Measurements from ENCODE around the gene HM13. TPM values are rescaled to one million over a fixed set of nuclear protein-coding genes. Genes with fewer than 3 reads are reported as not detected.

Gene HM13
- total and polyA plus RNA-seq, 2 of the 13 experiments (the other 11 are each of a cell fraction or from before 2014, with no cell fraction given), result 118 to 243 TPM

- TF ChIP-seq MZF1 (CRISPR knock-in tag; IDR thresholded peaks at IDR 0.05; ENCODE audit: borderline replicate concordance), result no peak; the same call in 1 of the 2 replicates
- TF ChIP-seq SIN3A (IDR thresholded peaks at IDR 0.05; ENCODE audit: borderline replicate concordance, low read depth, low read length), result peak; percentile 98
- TF ChIP-seq HOMEZ (CRISPR knock-in tag; IDR thresholded peaks at IDR 0.05; ENCODE audit: low read depth), result peak; percentile 82
- TF ChIP-seq TCF12 (IDR thresholded peaks at IDR 0.05), result no peak
- peak; percentile 93; the same call in 1 of the 2 replicates for TF ChIP-seq TCF12 (CRISPR knock-in tag; IDR thresholded peaks at IDR 0.05)
- peak; percentile 73 for TF ChIP-seq PITX1 (CRISPR knock-in tag; IDR thresholded peaks at IDR 0.05)
- TF ChIP-seq ZNF670 (CRISPR knock-in tag; IDR thresholded peaks at IDR 0.05; ENCODE audit: borderline replicate concordance), result peak; percentile 93
- peak; percentile 3; the same call in 1 of the 2 replicates for TF ChIP-seq POGZ (CRISPR knock-in tag; IDR thresholded peaks at IDR 0.05)
- peak; percentile 28; the same call in 1 of the 2 replicates for TF ChIP-seq ZNF773 (CRISPR knock-in tag; IDR thresholded peaks at IDR 0.05; ENCODE audit: borderline replicate concordance)
- TF ChIP-seq RAD21 (CRISPR knock-in tag; IDR thresholded peaks at IDR 0.05), result peak; percentile 60
- peak; percentile 98 for TF ChIP-seq HNRNPH1 (optimal IDR thresholded peaks at IDR 0.05; ENCODE audit: low read depth, low read length)
- TF ChIP-seq RNF219 (CRISPR knock-in tag; IDR thresholded peaks at IDR 0.05), result peak; percentile 8; the same call in 1 of the 2 replicates
- TF ChIP-seq MIXL1 (CRISPR knock-in tag; IDR thresholded peaks at IDR 0.05), result peak; percentile 96; the same call in 1 of the 2 replicates
- TF ChIP-seq ZHX1 (CRISPR knock-in tag; IDR thresholded peaks at IDR 0.05; ENCODE audit: low read depth), result no peak; the same call in 1 of the 2 replicates
- peak; percentile 97 for TF ChIP-seq GTF3A (CRISPR knock-in tag; conservative IDR thresholded peaks at IDR 0.05)
- TF ChIP-seq MLLT10 (CRISPR knock-in tag; IDR thresholded peaks at IDR 0.05), result peak; percentile 4; the same call in 1 of the 2 replicates
- peak; percentile 92 for TF ChIP-seq PAX8 (CRISPR knock-in tag; IDR thresholded peaks at IDR 0.05; ENCODE audit: borderline replicate concordance)
- peak; percentile 95; the same call in 1 of the 2 replicates for TF ChIP-seq AKAP8 (CRISPR knock-in tag; IDR thresholded peaks at IDR 0.05)
- no peak; the same call in 1 of the 2 replicates for TF ChIP-seq SMAD9 (CRISPR knock-in tag; IDR thresholded peaks at IDR 0.05)
- peak; percentile 93 for TF ChIP-seq MYPOP (CRISPR knock-in tag; IDR thresholded peaks at IDR 0.05)
Measured at GRCh38 chr20:31605031-31605901, 91.0 kb downstream of the HM13 start, which contains the start of gene ID1 (continued).

Data from HepG2 (cell line).